ENCODE measurements around the gene TSPYL1.
A peak's percentile ranks its signal among the peaks of the same experiment; 100 is the strongest.
"Not testable (repeated sequence)": the region's sequence is repeated elsewhere in the genome, so short reads cannot be mapped to it uniquely, and the experiment has no call there.

Gene TSPYL1

GRCh38 chr6:116298273-116298672 is 18.5 kb upstream of the TSPYL1 start:
- no peak for DNase-seq (ENCODE audit: low spot score)

- no peak for DNase-seq (ENCODE audit: low spot score)
Measured at GRCh38 chr6:116292553-116292952, 12.8 kb upstream of the TSPYL1 start.

GRCh38 chr6:116291701-116292396 is 12.1 kb upstream of the TSPYL1 start:
- no peak for DNase-seq (ENCODE audit: low spot score)

GRCh38 chr6:116290799-116291198 is 11.1 kb upstream of the TSPYL1 start:
- no peak for DNase-seq (ENCODE audit: low spot score)

DNA sequence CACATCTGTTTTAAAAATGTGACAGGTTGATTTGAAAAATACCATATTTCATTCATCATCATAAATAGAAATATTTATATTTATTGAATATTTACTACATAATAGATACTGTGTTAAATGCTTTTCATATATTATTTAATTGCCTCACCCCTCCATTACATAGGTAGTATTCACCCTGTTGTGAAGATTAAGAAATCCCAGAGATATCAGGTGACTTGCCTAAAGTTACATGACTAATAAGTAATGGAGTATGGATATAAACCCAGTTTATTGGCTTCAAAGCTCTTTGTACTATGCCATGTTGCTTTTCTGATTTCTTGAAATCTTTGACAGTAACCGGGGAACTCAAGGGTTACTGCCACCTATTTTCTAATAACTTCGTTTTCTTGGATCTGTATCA is 10.1 kb upstream of the TSPYL1 start:
- no peak for DNase-seq (ENCODE audit: low spot score)

GRCh38 chr6:116287689-116288282 is 8.1 kb upstream of the TSPYL1 start:
- peak; percentile 73 for DNase-seq (ENCODE audit: low spot score)

- no peak for DNase-seq (ENCODE audit: low spot score)
Measured at GRCh38 chr6:116286773-116287358, 7.1 kb upstream of the TSPYL1 start.

- DNase-seq (ENCODE audit: low spot score): not testable (repeated sequence)
Measured at GRCh38 chr6:116284984-116285383, 5.3 kb upstream of the TSPYL1 start.

- no peak for DNase-seq (ENCODE audit: low spot score)
Measured at GRCh38 chr6:116283191-116283590, 3.5 kb upstream of the TSPYL1 start.

GRCh38 chr6:116282698-116283097 is 3.0 kb upstream of the TSPYL1 start:
- DNase-seq (ENCODE audit: low spot score): no peak

DNA sequence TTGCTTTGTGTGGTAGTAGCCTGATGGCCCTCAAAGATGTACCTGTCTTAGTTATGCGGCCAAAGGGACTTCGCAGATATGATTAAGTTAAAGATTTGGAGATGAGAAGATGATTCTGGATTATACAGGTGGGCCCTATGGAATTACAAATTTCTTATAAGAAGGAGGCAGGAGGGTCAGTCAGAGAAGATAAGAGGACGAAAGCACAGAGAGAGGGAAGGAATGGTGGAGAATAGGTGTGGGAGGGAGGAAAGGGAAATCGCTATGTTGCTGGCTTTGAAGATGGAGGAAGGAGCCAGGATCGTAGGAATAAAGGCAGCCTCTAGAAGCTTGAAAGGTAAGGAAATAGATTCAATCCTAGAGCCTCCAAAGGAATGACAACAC is 1.2 kb upstream of the TSPYL1 start:
- no peak for DNase-seq (ENCODE audit: low spot score)

- DNase-seq (ENCODE audit: low spot score): peak; percentile 59
Measured at GRCh38 chr6:116280161-116280932, 617 bp upstream of the TSPYL1 start.

DNA sequence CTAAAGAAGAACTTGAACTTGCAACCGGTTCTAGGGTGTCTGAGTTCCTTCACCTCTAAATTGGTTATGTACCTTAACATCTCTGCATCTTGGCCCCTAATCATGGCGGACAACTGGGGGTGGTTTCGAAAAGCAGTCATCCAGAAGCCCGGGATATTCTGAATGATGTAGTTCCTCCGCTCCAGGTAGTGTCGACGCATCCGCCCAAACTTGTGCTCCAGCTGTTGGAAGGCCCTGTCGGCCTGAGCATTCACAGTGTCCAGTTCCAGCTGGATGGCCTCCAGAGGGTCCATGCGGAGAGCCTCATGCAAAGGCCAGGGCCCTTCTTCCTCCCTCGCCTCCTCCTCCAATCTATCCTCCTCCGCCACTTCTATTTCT is 887 bp downstream of the TSPYL1 start:
- no peak for DNase-seq (ENCODE audit: low spot score)

DNA sequence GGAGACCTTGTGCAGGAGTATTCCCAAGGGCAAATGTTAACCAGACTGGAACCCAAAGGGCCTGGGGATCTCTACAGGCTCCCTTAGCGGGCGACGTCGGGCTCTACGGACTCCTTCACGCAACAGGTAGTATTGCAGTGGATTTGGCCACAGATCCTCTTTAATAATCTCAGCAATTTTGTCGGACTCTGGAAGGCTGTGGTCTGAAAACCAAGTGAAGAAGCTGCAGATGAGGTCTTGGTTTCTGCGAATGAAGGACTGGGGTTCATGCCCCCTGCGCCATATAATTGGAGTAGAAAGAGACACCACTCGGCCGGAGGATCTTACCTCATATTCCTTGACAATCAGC is 1.3 kb downstream of the TSPYL1 start:
- DNase-seq (ENCODE audit: low spot score): no peak

- DNase-seq (ENCODE audit: low spot score): no peak
Measured at GRCh38 chr6:116277124-116277523, 2.6 kb downstream of the TSPYL1 start.

GRCh38 chr6:116271149-116271708 is 8.5 kb downstream of the TSPYL1 start:
- no peak for DNase-seq (ENCODE audit: low spot score)

GRCh38 chr6:116268589-116269293 is 11.0 kb downstream of the TSPYL1 start:
- DNase-seq (ENCODE audit: low spot score): peak; percentile 67

- DNase-seq (ENCODE audit: low spot score): no peak
Measured at GRCh38 chr6:116267836-116268588, 11.7 kb downstream of the TSPYL1 start.

DNA sequence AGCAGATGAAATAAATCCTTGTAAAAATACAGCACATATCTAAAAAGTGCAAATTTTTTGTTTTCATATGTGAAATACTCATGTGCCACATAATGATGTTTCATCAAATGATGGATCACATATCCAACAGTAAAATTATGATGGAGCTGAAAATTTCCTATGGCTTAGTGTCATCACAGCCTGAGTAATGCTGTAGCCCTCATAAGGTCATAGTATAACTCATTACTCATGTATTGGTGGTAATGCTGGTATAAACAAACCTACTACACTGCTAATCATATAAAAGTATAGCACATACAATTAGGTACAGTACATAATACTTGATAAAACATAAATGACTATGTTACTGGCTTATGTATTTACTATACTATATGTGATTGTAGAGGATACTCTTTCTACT is 12.9 kb downstream of the TSPYL1 start:
- no peak for DNase-seq (ENCODE audit: low spot score)

DNA sequence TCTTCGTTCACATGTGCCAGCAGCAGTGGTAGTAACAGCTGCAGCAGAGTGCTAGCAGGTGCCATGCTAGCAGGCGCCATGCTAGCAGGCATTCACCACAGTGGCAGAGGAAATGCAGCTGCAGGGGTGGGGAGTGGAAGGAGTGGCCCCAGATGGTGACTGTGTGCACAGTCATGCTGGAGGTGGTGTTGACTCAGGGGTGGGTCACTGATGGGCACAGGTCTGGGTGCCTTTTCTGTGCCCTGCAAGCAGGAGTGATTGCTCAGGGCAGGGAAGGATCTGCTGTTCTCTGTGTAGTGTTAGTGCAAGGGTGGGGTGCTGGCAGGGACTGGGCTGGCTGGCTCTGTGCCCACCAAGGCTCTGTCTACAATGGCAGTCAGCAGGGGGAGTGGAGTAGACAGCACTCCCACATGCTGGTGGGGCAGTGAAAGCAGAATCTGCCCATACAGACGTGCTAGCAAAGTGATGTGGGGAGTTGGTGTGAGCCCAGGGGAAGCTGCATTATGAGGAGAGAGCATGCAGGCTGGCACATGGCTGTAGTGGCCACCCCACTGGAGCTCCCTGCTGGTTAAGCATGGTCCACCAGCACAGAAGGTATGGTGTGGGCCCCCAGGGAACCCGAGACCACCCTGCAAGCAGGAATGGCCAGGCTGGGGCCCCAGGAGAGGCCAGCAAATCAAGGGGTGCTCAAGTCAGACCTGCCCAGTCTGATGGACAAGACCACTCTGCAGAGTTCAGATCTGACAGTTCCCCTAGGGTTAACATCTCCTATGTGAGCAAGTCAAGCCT is 14.5 kb downstream of the TSPYL1 start:
- DNase-seq (ENCODE audit: low spot score): no peak

Data from cerebellar cortex (tissue), 1 donor.